NCI-H2227 (cell line): ENCODE measurements around the gene PSMA5.

Experiments used
- DNase-seq: peaks from one replicate; lab custom pipeline; 2025; ENCODE audit not compliant: unreplicated experiment; lab: John Stamatoyannopoulos, UW

Gene PSMA5

GRCh38 chr1:109370712-109371340 lies 55.4 kb downstream of the PSMA5 start:
- no peak for DNase-seq

GRCh38 chr1:109369167-109369746 lies 57.0 kb downstream of the PSMA5 start:
- no peak for DNase-seq

GRCh38 chr1:109368464-109368863 lies 57.8 kb downstream of the PSMA5 start:
- DNase-seq, result no peak

- DNase-seq, result no peak
Observed at GRCh38 chr1:109367626-109368025, 58.6 kb downstream of the PSMA5 start.

- DNase-seq, result no peak
Observed at GRCh38 chr1:109365642-109366204, 60.5 kb downstream of the PSMA5 start.

GRCh38 chr1:109361649-109362048 lies 64.6 kb downstream of the PSMA5 start:
- no peak for DNase-seq

GRCh38 chr1:109361069-109361468 lies 65.2 kb downstream of the PSMA5 start:
- DNase-seq, result no peak

- no peak for DNase-seq
Observed at GRCh38 chr1:109357616-109358015, 68.6 kb downstream of the PSMA5 start.

GRCh38 chr1:109356915-109357314 lies 69.3 kb downstream of the PSMA5 start:
- DNase-seq, result no peak

- no peak for DNase-seq
Observed at GRCh38 chr1:109356505-109356904, 69.7 kb downstream of the PSMA5 start.

GRCh38 chr1:109354929-109355328 lies 71.3 kb downstream of the PSMA5 start:
- no peak for DNase-seq

- DNase-seq, result no peak
Observed at GRCh38 chr1:109351457-109351856, 74.8 kb downstream of the PSMA5 start.

- DNase-seq, result no peak
Observed at GRCh38 chr1:109350655-109351054, 75.6 kb downstream of the PSMA5 start.

- DNase-seq, result no peak
Observed at GRCh38 chr1:109350182-109350581, 76.1 kb downstream of the PSMA5 start.
